ENCODE measurements around the gene PGK1. TPM values are rescaled to one million over a fixed set of nuclear protein-coding genes. Genes with fewer than 3 reads are reported as not detected.

PGK1 gene
- total RNA-seq, result 160 and 470 TPM in 2 replicates

DNA sequence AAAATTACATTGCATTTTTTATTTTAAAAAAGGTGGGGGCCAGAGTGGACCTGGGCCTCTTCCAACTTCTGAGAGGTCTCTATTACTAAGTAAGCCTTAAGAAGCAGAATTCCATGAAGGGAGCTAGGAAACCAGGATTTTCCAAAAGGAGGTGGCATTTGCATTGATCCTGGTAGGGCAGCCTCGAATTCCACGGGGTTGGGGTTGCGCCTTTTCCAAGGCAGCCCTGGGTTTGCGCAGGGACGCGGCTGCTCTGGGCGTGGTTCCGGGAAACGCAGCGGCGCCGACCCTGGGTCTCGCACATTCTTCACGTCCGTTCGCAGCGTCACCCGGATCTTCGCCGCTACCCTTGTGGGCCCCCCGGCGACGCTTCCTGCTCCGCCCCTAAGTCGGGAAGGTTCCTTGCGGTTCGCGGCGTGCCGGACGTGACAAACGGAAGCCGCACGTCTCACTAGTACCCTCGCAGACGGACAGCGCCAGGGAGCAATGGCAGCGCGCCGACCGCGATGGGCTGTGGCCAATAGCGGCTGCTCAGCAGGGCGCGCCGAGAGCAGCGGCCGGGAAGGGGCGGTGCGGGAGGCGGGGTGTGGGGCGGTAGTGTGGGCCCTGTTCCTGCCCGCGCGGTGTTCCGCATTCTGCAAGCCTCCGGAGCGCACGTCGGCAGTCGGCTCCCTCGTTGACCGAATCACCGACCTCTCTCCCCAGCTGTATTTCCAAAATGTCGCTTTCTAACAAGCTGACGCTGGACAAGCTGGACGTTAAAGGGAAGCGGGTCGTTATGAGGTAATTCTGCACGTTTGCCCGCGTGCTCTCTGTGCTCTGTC is at the start of gene PGK1:
Gene PGK1 (plus strand): TSS at position 626 of the 824 bp plus-strand sequence. CDS start 93 bp downstream, at position 719.

DNA sequence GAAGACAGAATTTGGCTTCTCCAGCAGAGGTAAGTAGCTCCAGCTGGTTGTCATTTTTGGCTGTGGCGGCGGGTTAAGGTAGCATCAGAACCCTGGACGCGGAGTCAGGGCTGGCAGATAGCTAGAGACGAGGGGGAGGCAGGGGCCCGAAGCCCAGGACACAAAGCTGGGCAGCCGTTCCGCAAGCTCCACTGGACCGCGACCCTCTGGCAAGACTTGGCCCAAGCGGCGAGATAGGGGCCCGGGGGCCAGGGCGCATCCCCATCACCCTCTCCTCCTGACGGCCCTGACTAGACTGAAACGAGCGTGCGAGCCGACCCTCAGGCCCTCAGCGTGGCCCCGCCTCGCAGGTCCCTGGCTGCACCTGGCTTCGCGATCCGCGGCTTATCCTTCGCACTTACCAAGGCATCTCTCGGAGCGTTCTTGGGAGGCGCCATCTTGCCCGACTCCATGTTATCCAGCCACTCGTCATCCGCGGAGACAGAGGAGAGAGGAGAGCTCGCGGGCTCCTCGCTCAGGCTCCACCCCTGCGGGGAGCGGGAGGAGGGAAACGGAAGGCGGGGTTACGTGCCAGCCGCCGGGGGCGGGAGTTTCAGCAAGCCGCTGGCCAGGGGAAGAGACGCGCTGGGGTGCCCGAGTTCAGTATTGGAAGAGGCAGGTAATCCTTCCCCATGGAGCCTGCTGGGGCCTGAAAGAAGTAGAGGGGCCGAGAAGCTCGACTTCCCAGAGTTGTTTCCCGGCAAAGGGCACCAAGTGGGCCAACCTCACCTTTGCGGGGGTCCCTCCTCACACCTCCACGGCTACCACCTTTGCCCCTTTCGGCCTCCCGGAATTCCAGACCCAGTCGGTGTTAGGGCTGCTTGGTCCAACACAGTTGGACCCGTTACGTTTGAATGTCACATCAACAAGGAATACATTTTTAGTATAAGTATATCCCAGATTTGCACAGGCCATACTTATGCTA is 35.4 kb downstream of the PGK1 start, which contains the start of gene TAF9B:
Gene TAF9B (minus strand): TSS at position 491 of the 964 bp plus-strand sequence. CDS start 39 bp downstream, at position 452.

Other genes with a start within 250 kb of the PGK1 start
- 102 and 121 TPM in 2 replicates for gene MAGT1, start 208.8 kb upstream of the PGK1 start, total RNA-seq
- 176 and 261 TPM in 2 replicates for gene COX7B, start 204.8 kb upstream of the PGK1 start, total RNA-seq
- 4.8 and 10.5 TPM in 2 replicates for gene ATP7A, start 193.6 kb upstream of the PGK1 start, total RNA-seq
- not detected in 2 replicates for gene PGAM4, start 134.6 kb upstream of the PGK1 start, total RNA-seq
- gene TAF9B, start 35.4 kb downstream of the PGK1 start, total RNA-seq, result 4.4 and 5.3 TPM in 2 replicates
- under 0.01 TPM in 1 of 2 replicates, not detected in the other for gene CYSLTR1, start 223.4 kb downstream of the PGK1 start, total RNA-seq

Measured in nasal cavity respiratory epithelium epithelial cell of viscerocranial mucosa (primary cell).